NCI-H2107 treated with DMSO at 0.1 percent for 48 hours (cell line): ENCODE data around the gene KCNH1.
A peak's percentile ranks its signal among the peaks of the same experiment; 100 is the strongest.

Source experiments
- DNase-seq: peaks from one replicate; lab custom pipeline; 2025; ENCODE audit not compliant: unreplicated experiment; lab: John Stamatoyannopoulos, UW

The KCNH1 gene

GRCh38 chr1:210920716-210921694, 212.9 kb downstream of the KCNH1 start:
- DNase-seq, result no peak

- no peak for DNase-seq
These were observed 213.7 kb downstream of the KCNH1 start for GRCh38 chr1:210920258-210920657.

GRCh38 chr1:210918893-210919292, 215.1 kb downstream of the KCNH1 start:
- DNase-seq, result no peak

- no peak for DNase-seq
These were observed 216.3 kb downstream of the KCNH1 start for GRCh38 chr1:210917560-210918169.

- no peak for DNase-seq
These were observed 217.4 kb downstream of the KCNH1 start for GRCh38 chr1:210916548-210916947.

GRCh38 chr1:210915890-210916507, 217.9 kb downstream of the KCNH1 start:
- DNase-seq, result no peak

GRCh38 chr1:210912752-210913151, 221.2 kb downstream of the KCNH1 start:
- no peak for DNase-seq

GRCh38 chr1:210910020-210910575, 223.8 kb downstream of the KCNH1 start:
- DNase-seq, result no peak

- no peak for DNase-seq
These were observed 225.2 kb downstream of the KCNH1 start for GRCh38 chr1:210908791-210909190.

GRCh38 chr1:210908257-210908656, 225.7 kb downstream of the KCNH1 start:
- peak; percentile 14 for DNase-seq

GRCh38 chr1:210907251-210907805, 226.6 kb downstream of the KCNH1 start:
- no peak for DNase-seq

- DNase-seq, result no peak
These were observed 227.9 kb downstream of the KCNH1 start for GRCh38 chr1:210905944-210906453.

GRCh38 chr1:210905365-210905904, 228.5 kb downstream of the KCNH1 start:
- no peak for DNase-seq

- DNase-seq, result no peak
These were observed 231.8 kb downstream of the KCNH1 start for GRCh38 chr1:210901981-210902770.

GRCh38 chr1:210900820-210901219, 233.1 kb downstream of the KCNH1 start:
- no peak for DNase-seq

- DNase-seq, result no peak
These were observed 233.9 kb downstream of the KCNH1 start for GRCh38 chr1:210900079-210900478.

GRCh38 chr1:210899676-210900075, 234.3 kb downstream of the KCNH1 start:
- no peak for DNase-seq

- DNase-seq, result no peak
These were observed 235.5 kb downstream of the KCNH1 start for GRCh38 chr1:210898473-210898872.

- no peak for DNase-seq
These were observed 250.1 kb downstream of the KCNH1 start for GRCh38 chr1:210883821-210884220.
